HG02642 (cell line): ENCODE measurements around the gene ZDHHC5.
"Not testable (repeated sequence)": the region's sequence is repeated elsewhere in the genome, so short reads cannot be mapped to it uniquely, and the experiment has no call there.

ENCODE experiments used
- ATAC-seq: cut with Tn5 transposase; IDR thresholded peaks from one replicate; pipeline ENCODE4 v1.9.1; 2021; ENCODE audit warnings: mild to moderate bottlenecking; ENCODE audit not compliant: unreplicated experiment, poor library complexity

The ZDHHC5 gene

GRCh38 chr11:57643802-57644201 is 24.1 kb upstream of the ZDHHC5 start:
- ATAC-seq: no peak

- ATAC-seq: peak; percentile 56
These were observed 22.9 kb upstream of the ZDHHC5 start for GRCh38 chr11:57644748-57645688.

DNA sequence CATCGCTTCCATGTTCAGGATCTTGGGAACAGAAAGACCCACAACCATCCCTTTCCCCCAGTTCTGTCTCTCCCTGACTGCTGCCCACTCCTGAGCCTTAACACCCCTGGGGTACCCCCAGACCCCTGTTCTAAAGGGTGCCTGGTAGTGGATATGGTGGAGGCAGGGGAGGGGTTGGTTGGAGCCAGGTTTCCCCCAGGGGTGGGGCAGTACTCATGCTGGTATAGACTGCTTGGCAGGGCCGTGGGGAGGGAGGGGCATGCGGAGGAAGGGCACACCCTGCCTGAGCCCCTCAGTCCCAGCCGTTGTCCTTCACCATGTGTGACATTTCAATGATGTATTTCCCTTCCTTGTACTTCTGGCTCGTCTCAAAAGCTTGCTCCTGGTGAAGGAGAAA is 22.2 kb upstream of the ZDHHC5 start:
- ATAC-seq: no peak

DNA sequence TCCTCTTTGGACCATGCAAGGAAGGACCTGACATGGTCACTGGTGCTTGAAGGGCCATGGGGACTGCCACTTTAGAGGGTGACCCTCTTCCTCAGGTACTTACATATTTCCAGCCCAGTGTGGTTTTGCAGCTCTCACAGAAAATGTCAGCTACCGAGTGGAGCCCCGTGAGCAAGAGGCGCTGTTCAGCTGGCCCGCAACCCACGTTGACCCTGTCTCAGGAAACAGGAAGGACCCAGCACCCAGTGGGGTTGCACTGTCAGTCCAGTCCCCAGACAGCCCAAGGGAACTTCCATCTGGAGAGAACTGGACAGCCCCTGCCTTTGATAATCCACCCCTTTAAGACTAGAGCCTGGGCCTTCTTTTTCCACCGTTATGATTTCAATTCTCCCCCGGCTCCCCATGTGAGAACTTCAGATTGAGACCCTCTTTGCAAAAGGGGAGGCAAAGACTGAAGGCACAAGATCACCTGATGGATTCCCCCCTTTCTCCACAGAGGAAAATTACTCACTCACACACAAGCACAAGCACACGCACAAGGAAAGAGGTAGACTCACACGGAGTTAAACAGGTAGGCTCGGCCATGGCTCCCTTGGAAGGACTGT is 21.6 kb upstream of the ZDHHC5 start:
- ATAC-seq: no peak

GRCh38 chr11:57646799-57647303 is 21.1 kb upstream of the ZDHHC5 start:
- ATAC-seq: no peak

GRCh38 chr11:57647372-57647771 is 20.5 kb upstream of the ZDHHC5 start:
- no peak for ATAC-seq

GRCh38 chr11:57647960-57648800 is 19.7 kb upstream of the ZDHHC5 start:
- ATAC-seq: no peak

DNA sequence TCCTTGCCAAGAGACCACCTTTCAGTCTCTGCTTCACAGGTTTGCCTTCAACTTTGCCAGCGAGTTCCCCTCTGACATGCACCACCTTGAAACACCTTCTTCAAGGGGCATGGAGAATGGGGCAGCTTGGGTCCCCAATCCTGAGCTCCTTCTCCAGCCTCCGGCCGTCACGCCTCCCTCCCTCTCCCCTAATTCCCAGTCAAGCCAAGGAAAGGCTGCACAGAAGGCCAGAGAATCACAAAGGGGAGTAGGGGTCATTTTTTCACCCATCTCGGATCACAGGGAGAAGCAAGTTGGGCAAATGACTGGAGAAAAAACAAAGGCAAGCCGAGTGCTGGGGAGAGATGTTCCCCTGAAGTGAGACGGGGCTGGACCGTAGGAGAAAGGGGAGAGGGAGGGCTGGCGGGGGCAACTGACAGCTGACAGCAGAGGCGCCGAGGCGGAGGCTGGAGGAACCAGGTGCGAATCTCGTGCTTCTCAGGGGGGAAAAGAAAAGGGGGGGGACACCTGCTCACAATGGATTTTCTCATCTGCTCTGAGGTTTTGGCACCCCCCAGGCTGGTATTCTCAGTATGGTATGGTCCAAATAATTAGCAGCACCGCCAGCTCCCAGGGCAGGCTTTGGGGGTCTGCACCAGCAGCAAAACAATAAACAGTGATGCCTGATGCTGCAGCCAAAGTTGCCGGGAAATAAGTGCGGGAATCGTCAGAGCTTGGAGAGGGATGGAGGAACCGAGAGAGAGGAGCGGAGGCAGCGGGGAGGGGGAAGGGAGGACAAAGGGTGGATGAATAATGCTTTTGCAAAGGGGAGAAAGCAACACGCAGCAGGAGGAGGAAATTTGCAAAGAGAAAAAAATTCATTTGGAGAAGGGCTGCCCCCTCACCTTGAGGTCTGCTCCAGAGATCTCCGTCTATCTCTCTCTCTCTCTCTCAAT is 18.8 kb upstream of the ZDHHC5 start:
- ATAC-seq: no peak

- ATAC-seq: no peak
These were observed 17.8 kb upstream of the ZDHHC5 start, which contains the start of gene YPEL4 for GRCh38 chr11:57649826-57650738. YPEL4 (minus strand) TSS chr11:57649912; CDS start chr11:57647107, 2,805 bp downstream.

GRCh38 chr11:57650739-57651090 is 17.2 kb upstream of the ZDHHC5 start:
- no peak for ATAC-seq

DNA sequence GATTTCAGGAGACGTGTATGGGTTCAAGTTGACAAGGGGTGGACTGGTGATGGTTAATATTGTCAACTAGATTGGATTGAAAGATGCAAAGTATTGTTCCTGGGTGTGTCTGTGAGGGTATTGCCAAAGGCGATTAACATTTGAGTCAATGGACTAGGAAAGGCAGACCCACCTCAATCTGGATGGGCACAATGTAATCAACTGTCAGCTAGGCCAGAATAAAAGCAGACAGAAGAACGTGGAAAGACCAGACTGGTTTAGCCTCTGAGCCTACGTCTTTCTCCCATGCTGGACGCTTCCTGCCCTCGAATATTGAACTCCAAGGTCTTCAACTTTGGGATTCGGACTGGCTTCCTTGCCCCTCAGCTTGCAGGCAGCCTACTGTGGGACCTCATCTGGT is 16.5 kb upstream of the ZDHHC5 start:
- no peak for ATAC-seq

GRCh38 chr11:57652230-57652629 is 15.7 kb upstream of the ZDHHC5 start:
- not testable (repeated sequence) for ATAC-seq

GRCh38 chr11:57652662-57653061 is 15.3 kb upstream of the ZDHHC5 start:
- ATAC-seq: no peak

DNA sequence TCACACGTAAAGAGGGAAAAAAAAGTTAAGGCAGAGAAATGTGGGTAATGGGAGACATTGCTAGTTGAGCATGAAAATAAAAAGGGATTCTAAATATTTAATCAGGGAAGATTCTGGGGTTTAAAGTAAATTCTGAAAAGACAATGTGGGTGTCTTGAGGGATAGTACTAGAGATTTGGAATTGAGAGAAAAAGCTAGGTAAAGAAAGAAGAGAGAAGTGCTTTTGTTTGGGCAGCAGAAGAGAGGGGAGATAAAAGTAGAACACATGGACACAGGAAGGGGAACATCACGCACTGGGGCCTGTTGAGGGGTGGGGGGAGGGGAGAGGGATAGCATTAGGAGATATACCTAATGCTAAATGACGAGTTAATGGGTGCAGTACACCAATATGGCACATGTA is 14.8 kb upstream of the ZDHHC5 start:
- ATAC-seq: no peak

GRCh38 chr11:57656885-57657193 is 11.1 kb upstream of the ZDHHC5 start:
- no peak for ATAC-seq

DNA sequence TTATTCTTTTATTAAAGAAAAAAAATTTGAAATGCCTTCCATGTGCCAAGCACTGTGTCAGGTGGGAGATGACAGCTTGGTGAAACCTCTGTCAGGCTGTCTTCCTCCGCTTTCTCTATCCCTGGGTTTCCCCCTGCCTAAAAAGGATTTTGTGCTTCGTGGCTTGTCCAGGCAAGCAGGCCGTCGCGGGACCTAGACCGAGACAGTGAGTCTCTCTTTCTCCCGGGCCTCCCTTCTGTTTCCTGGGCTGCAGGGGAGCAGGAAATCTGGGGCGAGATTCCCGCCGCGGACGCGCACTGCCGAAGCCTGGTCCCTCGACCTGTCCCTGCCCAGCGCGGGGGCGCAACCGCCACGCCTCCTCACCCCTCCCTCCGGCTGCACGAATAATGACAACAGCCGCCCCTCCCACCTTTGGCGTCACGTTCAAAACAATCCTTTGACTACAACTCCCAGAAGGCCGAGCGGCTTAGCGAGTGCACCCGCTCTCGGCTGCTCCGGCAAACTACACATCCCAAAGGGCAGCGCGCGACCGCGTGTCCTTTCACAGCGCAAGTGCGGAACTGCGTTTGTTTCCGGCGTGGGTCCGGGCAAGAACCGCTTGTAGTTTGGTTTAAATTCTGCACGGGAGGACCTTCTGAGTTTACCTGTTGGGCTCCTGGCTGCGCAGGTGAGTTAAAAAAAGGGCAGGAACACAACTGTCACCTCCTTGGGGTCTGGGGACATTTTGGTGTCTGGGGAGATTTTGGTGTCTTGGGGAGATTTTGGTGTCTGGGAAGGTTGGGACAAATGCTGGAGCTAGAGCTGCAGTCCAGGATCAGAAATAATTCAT is 10.5 kb upstream of the ZDHHC5 start, which contains the start of gene CLP1:
Gene CLP1, plus strand, starts transcription at position 569 of the 829 bp plus-strand sequence. CDS start 1,715 bp downstream, outside the sequence.
- ATAC-seq: peak; percentile 99

DNA sequence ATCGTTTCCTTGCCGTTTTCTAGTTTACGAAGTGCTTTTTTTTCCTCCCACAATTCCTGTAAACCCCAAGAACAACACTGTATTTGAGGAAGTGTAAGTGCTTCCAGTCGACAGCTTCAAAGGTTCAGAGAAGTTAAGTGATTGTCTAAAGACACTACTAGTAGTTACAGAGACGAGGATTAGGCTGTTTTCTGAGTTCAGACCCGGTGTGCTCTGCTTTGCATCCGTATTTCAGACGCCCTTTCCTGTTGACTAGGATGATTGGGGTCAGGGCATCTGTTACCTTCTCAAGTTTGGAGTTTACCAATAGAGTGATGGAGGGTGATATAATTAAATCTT is 9.9 kb upstream of the ZDHHC5 start:
- ATAC-seq: no peak

- no peak for ATAC-seq
These were observed 8.2 kb upstream of the ZDHHC5 start for GRCh38 chr11:57659669-57660068.
